Fibroblast of pulmonary artery (primary cell): Measurements from ENCODE around the gene LHX5.

Experiments
- DNase-seq: peaks from one replicate; pipeline ENCODE4 v3.0.0-alpha.2; 2010; ENCODE audit warnings: low read depth
- H3K4me3 ChIP-seq: replicated peaks from 2 replicates; pipeline ENCODE4 v1.5.1; 2011; ENCODE audit warnings: low read depth, mild to moderate bottlenecking, control low read depth, low read length, moderate library complexity
- CTCF ChIP-seq: IDR thresholded peaks from 2 replicates; pipeline ENCODE4 v1.5.1; 2011; ENCODE audit warnings: mild to moderate bottlenecking, control low read depth, low read length, inconsistent platforms; ENCODE audit errors: missing control alignments

Gene LHX5

GRCh38 chr12:113435367-113435766, 36.3 kb downstream of the LHX5 start:
- no peak for TF ChIP-seq CTCF
- H3K4me3 ChIP-seq = no peak overlapping the region
- no peak for DNase-seq

- H3K4me3 ChIP-seq = no peak overlapping the region
- no peak for DNase-seq
- no peak for TF ChIP-seq CTCF
Observed at GRCh38 chr12:113432986-113433385, 38.7 kb downstream of the LHX5 start.

- no peak for TF ChIP-seq CTCF
- H3K4me3 ChIP-seq = no peak overlapping the region
- no peak for DNase-seq
Observed at GRCh38 chr12:113428482-113428881, 43.2 kb downstream of the LHX5 start.

- TF ChIP-seq CTCF = no peak
- no peak overlapping the region for H3K4me3 ChIP-seq
Observed at GRCh38 chr12:113427882-113428281, 43.8 kb downstream of the LHX5 start.

GRCh38 chr12:113425960-113426453, 45.7 kb downstream of the LHX5 start:
- TF ChIP-seq CTCF = no peak
- DNase-seq = no peak
- no peak overlapping the region for H3K4me3 ChIP-seq

More at GRCh38 chr12:113427882-113428281, 43.8 kb downstream of the LHX5 start:
- no peak for DNase-seq

- no peak overlapping the region for H3K4me3 ChIP-seq
- DNase-seq = peak; percentile 71
- TF ChIP-seq CTCF = peak; percentile 90
Observed at GRCh38 chr12:113424915-113425823, 46.5 kb downstream of the LHX5 start.
